Peyer's patch (tissue), 4 donors: ENCODE results near the gene COQ2. TPM values are rescaled to one million over a fixed set of nuclear protein-coding genes. Genes with fewer than 3 reads are reported as not detected.

ENCODE experiments used
- small RNA-seq, 2 donors: library from RNA; depleted of rRNA; stranded (forward); fragments of <200 nt; gene quantifications; one replicate each; pipeline ENCODE3, GENCODE V24; 2016
- total RNA-seq, 4 donors: library from RNA; depleted of rRNA; stranded (reverse); fragments of >200 nt; gene quantifications; one replicate each; pipeline ENCODE4 v1.1.0, GENCODE V29; 2016

COQ2 gene
- total RNA-seq, 4 donors from 2014 or later, result 11.0 to 15.6 (median 12.9) TPM

Small RNA genes within 50 kb of the gene (small RNA-seq; reads per million reads assigned to genes)
- gene AC114781.3, result 0 reads per million in 2 donors

Other genes starting within 250 kb of the COQ2 start
- 100 to 1,000 TPM in 1 of 4 donors, 10 to 100 TPM in 3; 34.3 to 116 (median 43.5) TPM for gene COPS4, start 249.6 kb downstream of the COQ2 start, total RNA-seq
- 100 to 1,000 TPM in 2 of 4 donors, 10 to 100 TPM in 2; 36.3 to 148 (median 107) TPM for gene PLAC8, start 170.1 kb downstream of the COQ2 start, total RNA-seq
- 1 to 10 TPM in 3 of 4 donors, under 1 TPM in 1; 0.83 to 3.9 (median 2.3) TPM for gene HPSE, start 50.0 kb upstream of the COQ2 start, total RNA-seq
- gene HELQ, start 171.0 kb upstream of the COQ2 start, total RNA-seq, result 10 to 100 TPM; 17.0 to 59.4 (median 20.4) TPM
- gene MRPS18C, start 171.3 kb upstream of the COQ2 start, total RNA-seq, result 10 to 100 TPM in 3 of 4 donors, 1 to 10 TPM in 1; 9.9 to 30.8 (median 22.7) TPM
- 10 to 100 TPM in 1 of 4 donors, 1 to 10 TPM in 3; 3.7 to 10.7 (median 7.6) TPM for gene ABRAXAS1, start 200.3 kb upstream of the COQ2 start, total RNA-seq